NCI-H524 (cell line): Measurements from ENCODE around the gene TGM1.
"Not testable (repeated sequence)": the region's sequence is repeated elsewhere in the genome, so short reads cannot be mapped to it uniquely, and the experiment has no call there.

Experiments used
- DNase-seq, 2 experiments: peaks; one replicate each; lab custom pipeline; 2025; lab: John Stamatoyannopoulos, UW

TGM1 gene

GRCh38 chr14:24206260-24207103, 56.5 kb downstream of the TGM1 start:
- no peak for DNase-seq

GRCh38 chr14:24204163-24205146, 58.5 kb downstream of the TGM1 start:
- DNase-seq: peak; percentile 63 to 79

- not testable (repeated sequence) for DNase-seq
These were observed 59.6 kb downstream of the TGM1 start for GRCh38 chr14:24203249-24203886.

GRCh38 chr14:24202538-24202937, 60.4 kb downstream of the TGM1 start:
- not testable (repeated sequence) for DNase-seq
